WI38 (cell line): Measurements from ENCODE around the gene ESYT2.

ENCODE experiments used
- H3K4me3 ChIP-seq: 2 replicates; pipeline ENCODE4 v1.5.1; 2011; ENCODE audit warnings: low read depth, mild to moderate bottlenecking, control low read depth, low read length
- TF ChIP-seq, protein P1 (sequence below): IDR thresholded peaks from 2 replicates; pipeline ENCODE4 v1.5.1; 2012; ENCODE audit warnings: low read depth, mild to moderate bottlenecking, control low read depth, low read length

Gene ESYT2

DNA sequence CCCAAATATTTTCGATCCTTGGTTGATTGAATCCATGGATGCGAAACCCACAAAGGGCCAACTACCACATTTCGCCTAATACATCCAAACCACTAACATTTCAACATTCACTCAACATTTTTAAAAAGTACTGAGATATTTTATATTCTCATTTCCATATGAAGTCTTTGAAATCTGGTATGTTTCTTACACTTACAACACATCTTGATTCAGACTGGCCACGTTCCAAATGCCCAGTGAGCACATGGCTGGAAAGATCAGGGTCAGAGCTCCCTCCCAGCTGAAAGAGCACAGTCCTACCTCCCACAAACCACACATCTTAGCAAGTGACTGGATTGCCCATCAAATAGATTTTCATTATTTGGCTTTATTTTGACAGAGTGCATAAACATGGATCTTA is 143.6 kb downstream of the ESYT2 start:
- H3K4me3 ChIP-seq, result no peak overlapping the region
- TF ChIP-seq, protein P1, sequence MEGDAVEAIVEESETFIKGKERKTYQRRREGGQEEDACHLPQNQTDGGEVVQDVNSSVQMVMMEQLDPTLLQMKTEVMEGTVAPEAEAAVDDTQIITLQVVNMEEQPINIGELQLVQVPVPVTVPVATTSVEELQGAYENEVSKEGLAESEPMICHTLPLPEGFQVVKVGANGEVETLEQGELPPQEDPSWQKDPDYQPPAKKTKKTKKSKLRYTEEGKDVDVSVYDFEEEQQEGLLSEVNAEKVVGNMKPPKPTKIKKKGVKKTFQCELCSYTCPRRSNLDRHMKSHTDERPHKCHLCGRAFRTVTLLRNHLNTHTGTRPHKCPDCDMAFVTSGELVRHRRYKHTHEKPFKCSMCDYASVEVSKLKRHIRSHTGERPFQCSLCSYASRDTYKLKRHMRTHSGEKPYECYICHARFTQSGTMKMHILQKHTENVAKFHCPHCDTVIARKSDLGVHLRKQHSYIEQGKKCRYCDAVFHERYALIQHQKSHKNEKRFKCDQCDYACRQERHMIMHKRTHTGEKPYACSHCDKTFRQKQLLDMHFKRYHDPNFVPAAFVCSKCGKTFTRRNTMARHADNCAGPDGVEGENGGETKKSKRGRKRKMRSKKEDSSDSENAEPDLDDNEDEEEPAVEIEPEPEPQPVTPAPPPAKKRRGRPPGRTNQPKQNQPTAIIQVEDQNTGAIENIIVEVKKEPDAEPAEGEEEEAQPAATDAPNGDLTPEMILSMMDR, result no peak

DNA sequence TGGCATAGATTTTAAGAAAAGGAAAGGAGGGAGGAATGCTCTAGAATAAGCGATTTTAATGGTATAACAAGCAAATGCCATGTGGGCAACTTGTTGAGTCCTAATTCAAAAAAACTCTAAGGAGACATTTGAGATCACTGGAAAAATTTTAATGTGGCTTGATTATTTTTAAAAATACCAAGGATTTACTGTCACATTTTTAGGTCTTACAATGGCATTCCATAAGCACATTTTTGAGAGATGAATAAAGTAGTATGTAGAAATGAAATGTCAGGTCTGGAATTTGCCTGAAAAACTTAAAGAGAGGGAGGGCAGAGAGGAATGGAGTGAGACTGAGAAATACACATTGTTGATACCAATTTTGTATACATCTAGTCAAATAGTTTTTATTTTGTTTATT is 145.0 kb downstream of the ESYT2 start:
- no peak overlapping the region for H3K4me3 ChIP-seq
- TF ChIP-seq, protein P1, result no peak

DNA sequence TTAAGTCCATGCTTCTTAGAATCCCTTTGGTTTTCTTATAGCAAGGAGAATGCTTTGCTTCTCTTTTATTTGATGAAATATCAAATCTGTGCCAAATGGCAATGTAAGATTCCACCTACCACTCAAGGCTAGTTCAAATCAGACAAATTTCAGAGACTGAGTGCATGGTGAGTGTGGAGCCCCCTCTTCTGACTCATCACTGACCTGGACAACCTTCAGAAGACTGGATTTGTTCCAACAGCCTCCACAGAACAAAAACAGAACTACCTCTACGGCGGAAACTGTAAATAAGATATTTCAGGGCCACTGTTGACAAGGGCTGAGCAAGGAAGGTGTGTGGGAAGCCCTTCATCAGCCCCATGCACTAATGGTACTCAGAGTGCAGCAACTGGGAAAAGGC is 145.8 kb downstream of the ESYT2 start:
- TF ChIP-seq, protein P1, result no peak
- no peak overlapping the region for H3K4me3 ChIP-seq

DNA sequence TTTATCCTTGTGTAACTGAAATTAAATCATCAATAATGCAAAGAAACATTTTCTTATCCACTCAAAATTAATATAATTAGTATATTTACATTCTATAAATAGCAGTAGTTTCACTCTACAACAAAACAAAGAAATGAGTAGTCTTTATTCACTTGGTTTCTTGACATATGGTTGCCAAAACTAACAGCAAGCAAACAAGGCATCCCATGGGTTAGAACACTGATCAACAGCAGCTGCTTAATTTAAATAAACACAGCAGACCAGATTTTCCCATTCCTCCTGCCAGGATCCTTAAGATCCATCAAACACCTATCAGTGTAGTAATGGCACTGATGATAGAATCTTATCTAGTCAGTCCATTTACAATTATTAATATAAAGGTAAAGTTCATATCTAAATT is 146.9 kb downstream of the ESYT2 start:
- H3K4me3 ChIP-seq, result no peak overlapping the region
- TF ChIP-seq, protein P1, result no peak
